CD4-positive, alpha-beta T cell (primary cell): ENCODE results near the gene GDPD5. TPM values are rescaled to one million over a fixed set of nuclear protein-coding genes. Genes with fewer than 3 reads are reported as not detected.

Source experiments
- ATAC-seq: fragments of 200-7000 bp; cut with Tn5 transposase; one replicate; pipeline ENCODE4 v1.10.0; 2022; ENCODE audit warnings: mild to moderate bottlenecking; ENCODE audit not compliant: poor library complexity
- CTCF ChIA-PET: fragments of 350-600 bp; sonication (Branson Sonifier 250); formaldehyde crosslinking; loops from one replicate; lab custom pipeline; 2021; ENCODE audit warnings: antibody characterized with exemption, inconsistent platforms; lab: Charles Lee
- POLR2A ChIA-PET: fragments of 350-600 bp; sonication (Branson Sonifier 250); formaldehyde crosslinking; loops from one replicate; lab custom pipeline; 2021; ENCODE audit warnings: antibody characterized with exemption, inconsistent platforms; lab: Charles Lee
- DNase-seq, 14 experiments: peaks; one replicate each; pipeline ENCODE4 v3.0.0-alpha.2; 2013 to 2020; ENCODE audit warnings: mixed read lengths in 2 of 14
- H3K27ac ChIP-seq, 2 donors: one replicate each; pipeline versions ENCODE4 v1.5.1 to v1.7.0; 2013; ENCODE audit warnings: low read length in 2 of 2, low read depth in 1 of 2, mild to moderate bottlenecking in 1 of 2
- H3K27me3 ChIP-seq, 2 experiments: 1 replicate in 1 of 2; 2 replicates in 1 of 2; pipeline versions ENCODE4 v1.6.1 to v1.7.0; 2013; ENCODE audit warnings: low read length in 2 of 2, control low read depth in 1 of 2, mild to moderate bottlenecking in 1 of 2, moderate library complexity in 1 of 2; ENCODE audit not compliant: insufficient read depth in 2 of 2, control insufficient read depth in 1 of 2
- H3K36me3 ChIP-seq: one replicate; pipeline ENCODE4 v1.6.1; 2013; ENCODE audit warnings: low read length, control low read depth; ENCODE audit not compliant: insufficient read depth
- H3K4me1 ChIP-seq: one replicate; pipeline ENCODE4 v1.6.1; 2013; ENCODE audit warnings: low read length, control low read depth; ENCODE audit not compliant: insufficient read depth
- H3K4me3 ChIP-seq: one replicate; pipeline ENCODE4 v1.5.1; 2013; ENCODE audit warnings: mild to moderate bottlenecking, low read length, moderate library complexity
- H3K9me3 ChIP-seq, 2 experiments: 1 replicate in 1 of 2; 2 replicates in 1 of 2; pipeline versions ENCODE4 v1.6.1 to v1.7.0; 2013; ENCODE audit warnings: low read length in 2 of 2, mild to moderate bottlenecking in 2 of 2, control low read depth in 1 of 2, moderate library complexity in 1 of 2; ENCODE audit not compliant: control insufficient read depth in 1 of 2, insufficient read depth in 1 of 2
- H3K27ac Mint-ChIP-seq: one replicate; pipeline ENCODE4 v1.8.0; 2020; ENCODE audit warnings: mixed read lengths
- H3K27me3 Mint-ChIP-seq: one replicate; pipeline ENCODE4 v1.8.0; 2021; ENCODE audit warnings: mixed read lengths
- H3K36me3 Mint-ChIP-seq: one replicate; pipeline ENCODE4 v1.8.0; 2021; ENCODE audit warnings: low read depth, mixed read lengths
- H3K4me1 Mint-ChIP-seq: one replicate; pipeline ENCODE4 v1.8.0; 2021; ENCODE audit warnings: low read depth, mixed read lengths
- H3K4me3 Mint-ChIP-seq: one replicate; pipeline ENCODE4 v1.8.0; 2020; ENCODE audit warnings: mild to moderate bottlenecking, mixed read lengths
- H3K9me3 Mint-ChIP-seq: one replicate; pipeline ENCODE4 v1.8.0; 2020; ENCODE audit warnings: mixed read lengths
- intact Hi-C, 2 experiments: fragments of 100-400 bp; cut with DNase I in 1 of 2; cut with micrococcal nuclease in 1 of 2; formaldehyde crosslinking; loops; one replicate each; pipeline versions ENCODE4 v1.15.1 to v1.9.0; 2023 to 2025; cut with DNase I, micrococcal nuclease
- total RNA-seq, 174 experiments: library from RNA in 2 of 174; stranded (reverse) in 2 of 174; gene quantifications; one replicate each; pipeline ENCODE4 v1.2.3 and lab custom pipeline; 2021 to 2026
- TF ChIP-seq, protein P1 (sequence below): fragments of 200-600 bp; IDR thresholded peaks from one replicate; pipeline ENCODE4 v1.8.0; 2022; ENCODE audit warnings: antibody characterized with exemption, mild to moderate bottlenecking

GDPD5 gene
- total RNA-seq, 2 experiments from 2014 or later, result 91.6 to 101 TPM

DNA sequence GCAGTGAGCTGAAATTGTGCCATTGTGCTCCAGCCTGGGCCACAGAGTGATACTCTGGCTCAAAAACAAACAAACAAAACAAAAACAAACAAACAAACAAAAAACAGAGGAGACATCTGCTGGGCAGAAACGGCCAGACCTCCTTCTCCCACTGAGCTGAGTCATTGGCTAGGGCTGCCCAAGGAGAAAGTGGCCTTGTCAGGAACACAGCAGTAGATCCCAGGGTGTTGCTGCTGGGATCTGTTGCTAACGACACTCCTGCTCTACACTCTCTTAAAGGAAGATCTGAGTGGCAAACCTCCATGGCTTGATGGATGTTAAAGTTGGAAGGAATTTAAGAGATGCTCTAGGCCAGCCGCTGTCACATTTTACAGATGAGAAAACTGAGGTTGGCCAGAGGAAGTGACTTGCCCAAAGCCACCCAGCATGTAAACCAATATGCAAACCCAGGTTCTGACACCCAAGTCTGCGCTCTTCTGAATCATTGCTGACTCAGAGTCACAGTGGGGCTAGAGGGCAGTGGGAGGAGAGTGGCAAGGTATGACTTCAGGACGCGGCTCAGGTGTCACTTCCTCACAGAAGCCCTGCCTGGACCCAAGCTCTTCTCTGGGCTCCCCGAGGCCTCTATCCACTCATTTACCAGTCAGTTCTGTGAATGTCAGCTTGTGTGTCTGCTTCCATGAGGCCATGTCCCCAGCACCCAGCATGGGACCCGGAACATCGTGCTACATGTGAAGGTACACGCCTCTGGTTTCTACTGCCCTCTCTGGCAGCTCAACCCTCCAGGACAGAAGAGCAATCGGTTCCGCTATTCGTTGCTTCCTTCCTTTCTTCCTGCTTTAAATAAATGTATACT is 11.3 kb upstream of the GDPD5 start:
- CTCF ChIA-PET, result interaction anchor here (0.6 kb wide), 1 partner anchor 12 kb away, joined by 3 read pairs; the partner anchor contains the start of gene GDPD5
- H3K27me3 Mint-ChIP-seq, result no peaks in the 10 kb centered on the region
- no peaks in the 10 kb centered on the region for H3K9me3 Mint-ChIP-seq
- Histone ChIP-seq H3K27me3 (no peaks in the 10 kb centered on the region), H3K36me3 (no peaks in the 10 kb centered on the region), H3K27ac (no peak overlapping the region), H3K4me1 (peaks cover 26% of the 10 kb centered on the region), H3K4me3 (no peak overlapping the region), H3K9me3 (no peaks in the 10 kb centered on the region)
- no peak overlapping the region for H3K4me3 Mint-ChIP-seq
- no peaks in the 10 kb centered on the region for H3K36me3 Mint-ChIP-seq
- H3K4me1 Mint-ChIP-seq, result peaks cover 20% of the 10 kb centered on the region
- TF ChIP-seq, protein P1, sequence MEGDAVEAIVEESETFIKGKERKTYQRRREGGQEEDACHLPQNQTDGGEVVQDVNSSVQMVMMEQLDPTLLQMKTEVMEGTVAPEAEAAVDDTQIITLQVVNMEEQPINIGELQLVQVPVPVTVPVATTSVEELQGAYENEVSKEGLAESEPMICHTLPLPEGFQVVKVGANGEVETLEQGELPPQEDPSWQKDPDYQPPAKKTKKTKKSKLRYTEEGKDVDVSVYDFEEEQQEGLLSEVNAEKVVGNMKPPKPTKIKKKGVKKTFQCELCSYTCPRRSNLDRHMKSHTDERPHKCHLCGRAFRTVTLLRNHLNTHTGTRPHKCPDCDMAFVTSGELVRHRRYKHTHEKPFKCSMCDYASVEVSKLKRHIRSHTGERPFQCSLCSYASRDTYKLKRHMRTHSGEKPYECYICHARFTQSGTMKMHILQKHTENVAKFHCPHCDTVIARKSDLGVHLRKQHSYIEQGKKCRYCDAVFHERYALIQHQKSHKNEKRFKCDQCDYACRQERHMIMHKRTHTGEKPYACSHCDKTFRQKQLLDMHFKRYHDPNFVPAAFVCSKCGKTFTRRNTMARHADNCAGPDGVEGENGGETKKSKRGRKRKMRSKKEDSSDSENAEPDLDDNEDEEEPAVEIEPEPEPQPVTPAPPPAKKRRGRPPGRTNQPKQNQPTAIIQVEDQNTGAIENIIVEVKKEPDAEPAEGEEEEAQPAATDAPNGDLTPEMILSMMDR, result no peak
- peak; percentile 47 for ATAC-seq
- H3K27ac Mint-ChIP-seq, result no peak overlapping the region
- POLR2A ChIA-PET, result no interaction called here
- DNase-seq, result peak in 7 of 14 experiments; percentile 9 to 68 (median 47)
- intact Hi-C loops, result loop anchor here in 1 of 2 experiments (10.0 kb wide), 1 partner anchor 262 kb away; no protein-coding TSS in a partner anchor

DNA sequence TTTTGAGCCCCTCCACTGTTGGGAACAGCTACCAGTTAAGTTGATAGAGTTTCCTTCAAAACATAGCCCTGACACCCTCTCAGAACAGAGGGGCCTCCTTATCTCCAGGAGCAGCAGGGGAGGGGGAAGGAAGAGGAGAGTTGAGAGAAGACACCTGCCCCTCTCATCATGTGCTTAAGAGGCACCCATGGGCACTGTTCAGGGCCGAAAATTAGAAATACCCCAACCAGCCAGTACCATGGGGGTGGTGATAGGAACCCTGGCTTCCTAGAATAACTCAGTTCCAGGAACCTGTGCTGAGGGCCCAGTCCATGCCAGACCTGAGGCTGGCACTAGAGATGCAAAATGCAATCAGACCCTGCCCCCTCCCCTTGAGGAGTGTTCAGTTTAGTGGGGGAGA is 9.3 kb upstream of the GDPD5 start:
- Mint-ChIP-seq H3K9me3 (no peaks in the 10 kb centered on the region), H3K36me3 (no peaks in the 10 kb centered on the region), H3K4me1 (peaks cover 39% of the 10 kb centered on the region), H3K4me3 (no peak overlapping the region), H3K27me3 (no peaks in the 10 kb centered on the region), H3K27ac (no peak overlapping the region)
- TF ChIP-seq, protein P1, result no peak
- Histone ChIP-seq H3K36me3 (no peaks in the 10 kb centered on the region), H3K4me1 (peaks cover 32% of the 10 kb centered on the region), H3K27me3 (no peaks in the 10 kb centered on the region), H3K9me3 (no peaks in the 10 kb centered on the region), H3K27ac (no peak overlapping the region), H3K4me3 (no peak overlapping the region)
- ATAC-seq (no peak), DNase-seq (no peak)
- intact Hi-C loops, result loop anchor here in 1 of 2 experiments (10.0 kb wide), 1 partner anchor 260 kb away; no protein-coding TSS in a partner anchor
- POLR2A ChIA-PET, result interaction anchor here (1.3 kb wide), 1 partner anchor 105 kb away, joined by 3 read pairs; no protein-coding TSS in a partner anchor
- CTCF ChIA-PET, result no interaction called here

DNA sequence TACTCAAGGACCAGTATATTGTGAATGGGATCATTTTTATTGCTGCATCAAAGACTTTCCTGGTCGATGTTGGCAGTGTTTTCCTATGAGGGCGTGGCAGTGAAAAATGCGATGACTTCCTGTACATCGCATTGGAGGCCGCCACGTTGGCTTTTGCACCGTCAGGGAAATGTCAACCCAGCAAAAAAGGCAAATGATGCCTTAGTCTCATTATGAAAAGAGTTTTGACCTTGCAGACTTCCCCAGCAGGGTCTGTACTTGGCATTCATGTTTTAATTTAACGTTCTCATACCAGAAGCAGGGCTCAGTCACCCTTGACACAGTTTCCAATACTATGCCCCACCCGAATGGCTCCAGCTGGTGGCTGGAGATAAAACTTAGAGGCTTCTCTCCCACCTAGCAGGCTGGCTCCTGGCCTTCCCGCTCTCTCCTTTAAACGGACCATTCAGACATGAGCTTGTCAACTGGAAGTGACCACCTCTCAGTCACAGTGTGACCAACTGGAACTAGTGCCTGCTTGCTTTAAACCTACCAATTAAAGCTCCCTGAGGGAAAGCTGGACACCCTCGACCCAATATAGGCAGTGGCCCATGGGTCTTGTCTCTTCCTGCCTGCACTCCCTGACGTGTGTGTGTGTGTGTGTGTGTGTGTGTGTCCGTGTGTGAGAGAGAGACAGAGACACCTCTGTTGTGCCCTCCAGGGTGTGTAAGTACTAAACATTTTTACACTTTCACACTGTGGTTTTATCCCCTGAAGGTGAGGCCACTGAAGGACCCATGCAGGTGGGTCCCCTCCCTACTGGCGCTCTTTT is 8.7 kb upstream of the GDPD5 start:
- no peak for DNase-seq
- Mint-ChIP-seq H3K4me1 (peaks cover 39% of the 10 kb centered on the region), H3K4me3 (no peak overlapping the region), H3K27me3 (no peaks in the 10 kb centered on the region), H3K27ac (no peak overlapping the region), H3K9me3 (no peaks in the 10 kb centered on the region), H3K36me3 (no peaks in the 10 kb centered on the region)
- no peaks in the 10 kb centered on the region for H3K27me3 ChIP-seq
- H3K4me1 ChIP-seq, result peaks cover 32% of the 10 kb centered on the region
- TF ChIP-seq, protein P1, result no peak
- no peak overlapping the region for H3K4me3 ChIP-seq
- intact Hi-C loops, result loop anchor here in 1 of 2 experiments (10.0 kb wide), 1 partner anchor 260 kb away; no protein-coding TSS in a partner anchor
- POLR2A ChIA-PET, result interaction anchor here (0.7 to 1.3 kb wide), 2 partner anchors 105 to 700 kb away, joined by 3 read pairs; no protein-coding TSS in a partner anchor
- CTCF ChIA-PET, result interaction anchor here (0.9 to 1.1 kb wide), 2 partner anchors 126 to 255 kb away, joined by 3 to 4 read pairs; no protein-coding TSS in a partner anchor
- H3K27ac ChIP-seq, result no peak overlapping the region
- H3K9me3 ChIP-seq, result no peaks in the 10 kb centered on the region
- no peaks in the 10 kb centered on the region for H3K36me3 ChIP-seq
- no peak for ATAC-seq
